ENCODE measurements around the gene PTH2R. TPM values are rescaled to one million over a fixed set of nuclear protein-coding genes. Genes with fewer than 3 reads are reported as not detected.
"Not testable (repeated sequence)": the region's sequence is repeated elsewhere in the genome, so short reads cannot be mapped to it uniquely, and the experiment has no call there.

PTH2R gene
- total RNA-seq, 1 experiment from 2014 or later, result not detected

- no peaks in the 10 kb centered on the region for H3K4me1 ChIP-seq (ENCODE audit: insufficient read depth, low read length)
- H4K20me1 ChIP-seq (ENCODE audit: low read length), result no peaks in the 10 kb centered on the region
- H3K27ac ChIP-seq (ENCODE audit: low read length), result no peak overlapping the region
- TF ChIP-seq, protein P1, sequence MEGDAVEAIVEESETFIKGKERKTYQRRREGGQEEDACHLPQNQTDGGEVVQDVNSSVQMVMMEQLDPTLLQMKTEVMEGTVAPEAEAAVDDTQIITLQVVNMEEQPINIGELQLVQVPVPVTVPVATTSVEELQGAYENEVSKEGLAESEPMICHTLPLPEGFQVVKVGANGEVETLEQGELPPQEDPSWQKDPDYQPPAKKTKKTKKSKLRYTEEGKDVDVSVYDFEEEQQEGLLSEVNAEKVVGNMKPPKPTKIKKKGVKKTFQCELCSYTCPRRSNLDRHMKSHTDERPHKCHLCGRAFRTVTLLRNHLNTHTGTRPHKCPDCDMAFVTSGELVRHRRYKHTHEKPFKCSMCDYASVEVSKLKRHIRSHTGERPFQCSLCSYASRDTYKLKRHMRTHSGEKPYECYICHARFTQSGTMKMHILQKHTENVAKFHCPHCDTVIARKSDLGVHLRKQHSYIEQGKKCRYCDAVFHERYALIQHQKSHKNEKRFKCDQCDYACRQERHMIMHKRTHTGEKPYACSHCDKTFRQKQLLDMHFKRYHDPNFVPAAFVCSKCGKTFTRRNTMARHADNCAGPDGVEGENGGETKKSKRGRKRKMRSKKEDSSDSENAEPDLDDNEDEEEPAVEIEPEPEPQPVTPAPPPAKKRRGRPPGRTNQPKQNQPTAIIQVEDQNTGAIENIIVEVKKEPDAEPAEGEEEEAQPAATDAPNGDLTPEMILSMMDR (conservative IDR thresholded peaks at IDR 0.05; ENCODE audit: low read depth, low read length), result no peak
- TF ChIP-seq EZH2 (IDR thresholded peaks at IDR 0.05; ENCODE audit: low read length, unreplicated experiment), result no peak
- no peak for TF ChIP-seq EZH2phosphoT487 (IDR thresholded peaks at IDR 0.05; ENCODE audit: borderline replicate concordance, low read length)
- H2AFZ ChIP-seq (ENCODE audit: low read length), result no peak overlapping the region
- no peaks in the 10 kb centered on the region for H3K79me2 ChIP-seq (ENCODE audit: low read length)
- no peaks in the 10 kb centered on the region for H3F3A ChIP-seq (ENCODE audit: low read length, unreplicated experiment)
- intact Hi-C loops (cut with micrococcal nuclease), result no loop called here
- H3K9me3 ChIP-seq (ENCODE audit: low read length), result no peaks in the 10 kb centered on the region
- H3K27me3 ChIP-seq (ENCODE audit: low read length), result peaks cover 11% of the 10 kb centered on the region
- DNase-seq, result no peak
- BruUV-seq (replicated peaks), result no TSS peak
- H3K9ac ChIP-seq (ENCODE audit: low read length), result no peak overlapping the region
- POLR2A ChIA-PET (ENCODE audit: unreplicated experiment), result no interaction called here
- H3K9me2 ChIP-seq (replicated peaks; ENCODE audit: low read length), result no peaks in the 10 kb centered on the region
- CTCF ChIA-PET, result no interaction called here
- ATAC-seq, result no peak
- no peak overlapping the region for H3K4me2 ChIP-seq (ENCODE audit: low read length)
- H3K36me3 ChIP-seq (ENCODE audit: low read depth, low read length), result no peaks in the 10 kb centered on the region
- H3K4me3 ChIP-seq (ENCODE audit: low read length), result no peak overlapping the region
These were observed 31.0 kb upstream of the PTH2R start for GRCh38 chr2:208375491-208376068.

DNA sequence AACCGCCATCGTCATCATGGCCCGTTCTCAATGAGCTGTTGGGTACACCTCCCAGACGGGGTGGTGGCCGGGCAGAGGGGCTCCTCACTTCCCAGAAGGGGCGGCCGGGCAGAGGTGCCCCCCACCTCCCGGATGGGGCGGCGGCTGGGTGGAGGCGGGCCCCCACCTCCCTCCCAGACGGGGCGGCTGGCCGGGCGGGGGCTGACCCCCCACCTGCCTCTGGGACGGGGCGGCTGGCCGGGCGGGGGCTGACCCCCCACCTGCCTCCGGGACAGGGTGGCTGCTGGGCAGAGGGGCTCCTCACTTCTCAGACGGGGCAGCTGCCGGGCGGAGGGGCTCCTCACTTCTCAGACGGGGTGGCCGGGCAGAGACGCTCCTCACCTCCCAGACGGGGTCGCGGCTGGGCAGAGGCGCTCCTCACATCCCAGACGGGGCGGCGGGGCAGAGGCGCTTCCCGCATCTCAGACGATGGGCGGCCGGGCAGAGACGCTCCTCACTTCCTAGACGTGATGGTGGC, 29.2 kb upstream of the PTH2R start:
- CTCF ChIA-PET; H3K79me2 ChIP-seq (ENCODE audit: low read length); H3K27ac ChIP-seq (ENCODE audit: low read length); POLR2A ChIA-PET (ENCODE audit: unreplicated experiment); H3K9ac ChIP-seq (ENCODE audit: low read length); H4K20me1 ChIP-seq (ENCODE audit: low read length); H3K4me2 ChIP-seq (ENCODE audit: low read length); H3K9me2 ChIP-seq (replicated peaks; ENCODE audit: low read length); BruUV-seq (replicated peaks); H3F3A ChIP-seq (ENCODE audit: low read length, unreplicated experiment); ATAC-seq; H3K36me3 ChIP-seq (ENCODE audit: low read depth, low read length); DNase-seq; intact Hi-C loops (cut with micrococcal nuclease); H3K4me1 ChIP-seq (ENCODE audit: insufficient read depth, low read length); H2AFZ ChIP-seq (ENCODE audit: low read length); H3K9me3 ChIP-seq (ENCODE audit: low read length); H3K4me3 ChIP-seq (ENCODE audit: low read length): not testable (repeated sequence)
- H3K27me3 ChIP-seq (ENCODE audit: low read length), result peaks cover 20% of the 10 kb centered on the region

DNA sequence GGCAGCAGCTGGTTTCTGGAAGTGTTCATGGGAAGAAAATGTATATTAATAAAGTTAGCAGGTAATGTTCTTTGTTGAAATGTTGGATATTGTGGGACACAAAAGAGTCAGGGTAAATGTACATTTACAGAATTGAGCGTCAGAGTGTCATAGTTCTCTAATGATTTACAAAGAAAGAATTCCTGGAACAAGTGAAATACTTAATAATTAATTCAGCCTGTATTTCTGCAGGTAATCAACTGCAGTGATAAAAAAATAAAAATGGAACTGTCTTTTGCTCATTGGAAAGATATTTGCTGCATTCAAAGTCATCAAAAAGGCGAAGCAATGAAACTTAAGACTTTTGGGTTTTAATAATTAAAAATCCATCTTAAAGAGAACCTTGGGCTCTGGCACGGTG, 27.4 kb upstream of the PTH2R start:
- no peak for ATAC-seq
- no peak overlapping the region for H3K9ac ChIP-seq (ENCODE audit: low read length)
- TF ChIP-seq, protein P1 (conservative IDR thresholded peaks at IDR 0.05; ENCODE audit: low read depth, low read length), result no peak
- TF ChIP-seq EZH2phosphoT487 (IDR thresholded peaks at IDR 0.05; ENCODE audit: borderline replicate concordance, low read length) (no peak), EZH2 (IDR thresholded peaks at IDR 0.05; ENCODE audit: low read length, unreplicated experiment) (no peak)

More for the DNA sequence above, 27.4 kb upstream of the PTH2R start:
- Histone ChIP-seq H3K36me3 (ENCODE audit: low read depth, low read length) (no peaks in the 10 kb centered on the region), H3K27ac (ENCODE audit: low read length) (no peak overlapping the region), H3K79me2 (ENCODE audit: low read length) (no peaks in the 10 kb centered on the region), H3K27me3 (ENCODE audit: low read length) (peaks cover 38% of the 10 kb centered on the region), H3K4me3 (ENCODE audit: low read length) (no peak overlapping the region), H3K4me1 (ENCODE audit: insufficient read depth, low read length) (no peaks in the 10 kb centered on the region), H4K20me1 (ENCODE audit: low read length) (no peaks in the 10 kb centered on the region), H3K4me2 (ENCODE audit: low read length) (no peak overlapping the region), H3F3A (ENCODE audit: low read length, unreplicated experiment) (no peaks in the 10 kb centered on the region), H2AFZ (ENCODE audit: low read length) (no peak overlapping the region), H3K9me2 (replicated peaks; ENCODE audit: low read length) (no peaks in the 10 kb centered on the region), H3K9me3 (ENCODE audit: low read length) (no peaks in the 10 kb centered on the region)
- DNase-seq, result no peak
- intact Hi-C loops (cut with micrococcal nuclease), result no loop called here
- BruUV-seq (replicated peaks), result no TSS peak
- POLR2A ChIA-PET (ENCODE audit: unreplicated experiment), result no interaction called here
- CTCF ChIA-PET, result no interaction called here
